Karpas-422 (cell line): ENCODE measurements around the gene ZFAND3. TPM values are rescaled to one million over a fixed set of nuclear protein-coding genes. Genes with fewer than 3 reads are reported as not detected.

Experiments used
- DNase-seq: peaks from one replicate; pipeline ENCODE4 v3.0.0-alpha.2; 2015
- H2AFZ ChIP-seq: fragments of 200-600 bp; sonication (generic); 2 replicates; pipeline ENCODE4 v1.6.1; 2014; ENCODE audit warnings: antibody characterized with exemption, low read length, mixed read lengths
- H3K27ac ChIP-seq: fragments of 200-600 bp; sonication (generic); 2 replicates; pipeline ENCODE4 v1.5.1; 2014; ENCODE audit warnings: mild to moderate bottlenecking, low read length, moderate library complexity
- H3K27me3 ChIP-seq: fragments of 200-600 bp; sonication (generic); 2 replicates; pipeline ENCODE4 v1.6.1; 2014; ENCODE audit warnings: low read length, mixed read lengths
- H3K36me3 ChIP-seq: fragments of 200-600 bp; sonication (generic); 2 replicates; pipeline ENCODE4 v1.6.1; 2014; ENCODE audit warnings: low read length, mixed read lengths; ENCODE audit not compliant: insufficient read depth
- H3K4me1 ChIP-seq: fragments of 200-600 bp; sonication (generic); 2 replicates; pipeline ENCODE4 v1.6.1; 2014; ENCODE audit warnings: mild to moderate bottlenecking, low read length, mixed read lengths
- H3K4me2 ChIP-seq: fragments of 200-600 bp; sonication (generic); 2 replicates; pipeline ENCODE4 v1.6.1; 2014; ENCODE audit warnings: low read length, low read depth, mild to moderate bottlenecking; ENCODE audit not compliant: poor library complexity, severe bottlenecking
- H3K4me3 ChIP-seq: fragments of 200-600 bp; sonication (generic); 2 replicates; pipeline ENCODE4 v1.5.1; 2014; ENCODE audit warnings: mild to moderate bottlenecking, antibody characterized with exemption, low read length, mixed read lengths
- H3K79me2 ChIP-seq: fragments of 200-600 bp; sonication (generic); 2 replicates; pipeline ENCODE4 v1.6.1; 2014; ENCODE audit warnings: mild to moderate bottlenecking, low read length, mixed read lengths
- H3K9ac ChIP-seq: fragments of 200-600 bp; sonication (generic); 2 replicates; pipeline ENCODE4 v1.6.0; 2014; ENCODE audit warnings: low read length
- H3K9me2 ChIP-seq: fragments of 200-600 bp; sonication (generic), shearing (Covaris generic); replicated peaks from 2 replicates; pipeline ENCODE4 v1.6.0; 2014; ENCODE audit warnings: mild to moderate bottlenecking, low read length, moderate library complexity; ENCODE audit not compliant: insufficient read depth
- H3K9me3 ChIP-seq: fragments of 300-700, 200-600 bp; sonication (generic); 2 replicates; pipeline ENCODE4 v1.6.1; 2014; ENCODE audit warnings: low read length, mixed read lengths
- H4K20me1 ChIP-seq: fragments of 200-600 bp; sonication (generic); 2 replicates; pipeline ENCODE4 v1.6.1; 2014; ENCODE audit warnings: mild to moderate bottlenecking, antibody characterized with exemption, low read length, low read depth; ENCODE audit not compliant: insufficient read depth
- total RNA-seq: library from RNA; depleted of rRNA; stranded (reverse); fragments of >200 nt; shearing (Covaris generic); gene quantifications from 2 replicates; pipeline ENCODE4 v1.2.3, GENCODE V29; 2014; ENCODE audit warnings: low replicate concordance

ZFAND3 gene
- total RNA-seq, 1 experiment from 2014 or later = 4.0 TPM

GRCh38 chr6:38018755-38019165 is 199.2 kb downstream of the ZFAND3 start:
- Histone ChIP-seq H3K9me3 (no peaks in the 10 kb centered on the region), H3K79me2 (no peaks in the 10 kb centered on the region), H3K9ac (no peak overlapping the region), H3K27me3 (no peaks in the 10 kb centered on the region), H3K27ac (no peak overlapping the region), H3K36me3 (no peaks in the 10 kb centered on the region), H3K9me2 (no peaks in the 10 kb centered on the region), H3K4me2 (no peak overlapping the region), H3K4me1 (no peaks in the 10 kb centered on the region), H2AFZ (no peak overlapping the region), H3K4me3 (no peak overlapping the region), H4K20me1 (peaks cover 53% of the 10 kb centered on the region)
- DNase-seq = no peak

- Histone ChIP-seq H3K9ac (no peak overlapping the region), H3K4me1 (no peaks in the 10 kb centered on the region), H3K79me2 (no peaks in the 10 kb centered on the region), H3K4me2 (no peak overlapping the region), H3K9me2 (no peaks in the 10 kb centered on the region), H3K9me3 (peaks cover 3% of the 10 kb centered on the region; the same call in 1 of the 2 replicates), H2AFZ (no peak overlapping the region), H3K27me3 (no peaks in the 10 kb centered on the region), H3K27ac (no peak overlapping the region), H4K20me1 (peaks cover 40% of the 10 kb centered on the region), H3K4me3 (no peak overlapping the region), H3K36me3 (no peaks in the 10 kb centered on the region)
- no peak for DNase-seq
Measured at GRCh38 chr6:38020593-38020992, 201.1 kb downstream of the ZFAND3 start.

DNA sequence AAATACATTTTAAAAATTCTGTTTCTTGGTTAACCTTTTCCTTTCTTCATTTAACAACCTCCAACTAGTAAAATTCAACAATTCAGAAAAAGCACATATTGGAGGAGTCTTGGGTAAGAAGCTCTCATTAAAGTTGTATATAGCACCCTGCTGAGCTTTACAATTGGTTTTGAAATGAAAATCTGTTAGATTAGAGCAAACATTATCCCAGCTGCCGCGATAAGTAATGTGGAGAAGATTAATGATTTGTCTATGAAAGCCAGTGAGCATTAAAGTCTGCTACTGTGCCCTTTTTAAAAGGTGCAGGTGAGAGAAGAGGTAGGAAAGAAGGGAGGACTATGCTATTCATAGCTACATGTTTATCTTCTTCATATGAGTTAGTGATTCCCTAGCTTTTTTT is 201.5 kb downstream of the ZFAND3 start:
- H2AFZ ChIP-seq = no peak overlapping the region
- H3K9me2 ChIP-seq = no peaks in the 10 kb centered on the region
- H3K9me3 ChIP-seq = peaks cover 3% of the 10 kb centered on the region; the same call in 1 of the 2 replicates
- no peak overlapping the region for H3K27ac ChIP-seq
- no peak for DNase-seq
- H3K4me3 ChIP-seq = no peak overlapping the region
- no peaks in the 10 kb centered on the region for H3K36me3 ChIP-seq
- H3K9ac ChIP-seq = no peak overlapping the region
- H3K27me3 ChIP-seq = no peaks in the 10 kb centered on the region
- no peak overlapping the region for H3K4me2 ChIP-seq
- H3K79me2 ChIP-seq = no peaks in the 10 kb centered on the region
- H3K4me1 ChIP-seq = no peaks in the 10 kb centered on the region
- H4K20me1 ChIP-seq = peaks cover 40% of the 10 kb centered on the region

DNA sequence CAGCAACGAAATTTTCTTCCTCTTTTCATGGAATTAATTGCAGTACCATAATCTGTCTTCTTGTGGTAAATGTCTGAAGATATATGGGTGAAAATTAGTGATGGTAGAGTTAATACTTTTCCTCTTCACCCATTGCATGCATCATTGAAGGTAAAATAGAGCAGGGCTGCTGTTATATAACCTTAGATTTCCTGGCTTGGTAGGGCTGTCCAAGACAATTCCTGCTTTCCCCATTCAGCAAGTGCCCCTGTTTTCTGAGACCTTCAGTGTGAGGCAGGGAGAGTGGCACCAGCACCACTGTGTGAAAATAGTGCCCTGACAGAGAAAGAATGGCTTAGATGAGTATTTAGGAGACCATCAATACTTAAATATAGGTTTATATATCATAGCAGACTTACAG is 202.0 kb downstream of the ZFAND3 start:
- no peak overlapping the region for H2AFZ ChIP-seq
- no peaks in the 10 kb centered on the region for H3K79me2 ChIP-seq
- no peaks in the 10 kb centered on the region for H3K27me3 ChIP-seq
- H3K9me2 ChIP-seq = no peaks in the 10 kb centered on the region
- H3K4me2 ChIP-seq = no peak overlapping the region
- no peak overlapping the region for H3K9ac ChIP-seq
- no peaks in the 10 kb centered on the region for H3K4me1 ChIP-seq
- no peak overlapping the region for H3K27ac ChIP-seq
- H3K9me3 ChIP-seq = peaks cover 3% of the 10 kb centered on the region; the same call in 1 of the 2 replicates
- H3K4me3 ChIP-seq = no peak overlapping the region
- peaks cover 37% of the 10 kb centered on the region for H4K20me1 ChIP-seq
- H3K36me3 ChIP-seq = no peaks in the 10 kb centered on the region
- no peak for DNase-seq

GRCh38 chr6:38022688-38023087 is 203.2 kb downstream of the ZFAND3 start:
- peaks cover 3% of the 10 kb centered on the region; the same call in 1 of the 2 replicates for H3K9me3 ChIP-seq
- H3K9ac ChIP-seq = no peak overlapping the region
- H2AFZ ChIP-seq = no peak overlapping the region
- no peak overlapping the region for H3K4me3 ChIP-seq
- H3K27me3 ChIP-seq = no peaks in the 10 kb centered on the region
- no peak overlapping the region for H3K4me2 ChIP-seq
- no peaks in the 10 kb centered on the region for H3K79me2 ChIP-seq
- H3K4me1 ChIP-seq = peaks cover 3% of the 10 kb centered on the region
- peaks cover 48% of the 10 kb centered on the region for H4K20me1 ChIP-seq
- no peaks in the 10 kb centered on the region for H3K9me2 ChIP-seq
- H3K36me3 ChIP-seq = no peaks in the 10 kb centered on the region
- no peak for DNase-seq
- no peak overlapping the region for H3K27ac ChIP-seq

- no peak overlapping the region for H3K4me2 ChIP-seq
- H3K4me3 ChIP-seq = no peak overlapping the region
- H3K79me2 ChIP-seq = no peaks in the 10 kb centered on the region
- DNase-seq = no peak
- no peaks in the 10 kb centered on the region for H3K9me2 ChIP-seq
- no peak overlapping the region for H3K27ac ChIP-seq
- peaks cover 3% of the 10 kb centered on the region; the same call in 1 of the 2 replicates for H3K9me3 ChIP-seq
- no peaks in the 10 kb centered on the region for H3K36me3 ChIP-seq
- no peak overlapping the region for H3K9ac ChIP-seq
- peaks cover 6% of the 10 kb centered on the region for H3K4me1 ChIP-seq
- H3K27me3 ChIP-seq = no peaks in the 10 kb centered on the region
- H2AFZ ChIP-seq = no peak overlapping the region
- peaks cover 50% of the 10 kb centered on the region for H4K20me1 ChIP-seq
Measured at GRCh38 chr6:38024908-38025307, 205.4 kb downstream of the ZFAND3 start.

DNA sequence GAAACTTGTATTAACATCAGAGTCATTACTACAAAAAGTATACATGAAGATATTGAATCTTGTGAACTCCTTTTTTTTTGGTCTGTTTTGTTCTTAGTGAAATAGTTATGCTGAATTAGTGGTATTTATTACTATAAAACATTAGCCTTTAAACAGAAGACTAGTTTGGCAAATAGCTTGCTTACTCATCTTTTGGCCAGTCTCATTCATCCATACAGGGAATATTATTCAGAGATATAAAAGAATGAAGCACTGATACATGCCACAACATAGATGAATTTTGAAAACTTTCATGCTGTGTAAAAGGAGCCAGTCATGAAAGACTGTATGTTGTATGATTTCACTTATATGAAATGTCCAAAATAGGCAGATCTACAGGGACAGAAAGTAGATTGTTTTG is 205.9 kb downstream of the ZFAND3 start:
- peaks cover 6% of the 10 kb centered on the region for H3K4me1 ChIP-seq
- H3K27ac ChIP-seq = no peak overlapping the region
- peaks cover 3% of the 10 kb centered on the region; the same call in 1 of the 2 replicates for H3K9me3 ChIP-seq
- no peaks in the 10 kb centered on the region for H3K36me3 ChIP-seq
- H3K4me2 ChIP-seq = no peak overlapping the region
- H3K4me3 ChIP-seq = no peak overlapping the region
- H4K20me1 ChIP-seq = peaks cover 53% of the 10 kb centered on the region
- H3K9me2 ChIP-seq = no peaks in the 10 kb centered on the region
- no peaks in the 10 kb centered on the region for H3K27me3 ChIP-seq
- H3K9ac ChIP-seq = no peak overlapping the region
- no peak for DNase-seq
- H3K79me2 ChIP-seq = no peaks in the 10 kb centered on the region
- no peak overlapping the region for H2AFZ ChIP-seq

GRCh38 chr6:38027685-38028373 is 208.3 kb downstream of the ZFAND3 start:
- no peak overlapping the region for H3K4me2 ChIP-seq

More at GRCh38 chr6:38027685-38028373, 208.3 kb downstream of the ZFAND3 start:
- DNase-seq = no peak
- no peaks in the 10 kb centered on the region for H3K27me3 ChIP-seq
- no peak overlapping the region for H3K4me3 ChIP-seq
- H3K9me2 ChIP-seq = no peaks in the 10 kb centered on the region
- no peak overlapping the region for H3K27ac ChIP-seq
- H3K4me1 ChIP-seq = peaks cover 6% of the 10 kb centered on the region
- no peak overlapping the region for H3K9ac ChIP-seq
- no peaks in the 10 kb centered on the region for H3K79me2 ChIP-seq
- H3K36me3 ChIP-seq = no peaks in the 10 kb centered on the region
- H2AFZ ChIP-seq = no peak overlapping the region
- peaks cover 46% of the 10 kb centered on the region for H4K20me1 ChIP-seq
- H3K9me3 ChIP-seq = peaks cover 3% of the 10 kb centered on the region; the same call in 1 of the 2 replicates
